HCT116 (cell line): ENCODE results near the gene STUM. TPM values are rescaled to one million over a fixed set of nuclear protein-coding genes. Genes with fewer than 3 reads are reported as not detected.

Experiments used
- ATAC-seq: fragments of 200-7000 bp; cut with Tn5 transposase; 2 replicates; pipeline ENCODE4 v1.9.1; 2020; ENCODE audit warnings: mild to moderate bottlenecking, moderate library complexity
- BruUV-seq: library from RNA; stranded (reverse); fragments of 400-500 nt; replicated peaks from 2 replicates; lab custom pipeline; 2021; lab: Mats Ljungman, UMichigan
- CTCF ChIA-PET: fragments of 300-600 bp; sonication (Branson Sonifier 250); formaldehyde crosslinking; loops from one replicate; lab custom pipeline; 2021; ENCODE audit warnings: antibody characterized with exemption; lab: Charles Lee
- POLR2A ChIA-PET: fragments of 300-600, 350-600 bp; sonication (Branson Sonifier 250); formaldehyde crosslinking; loops from one replicate; lab custom pipeline; 2021; ENCODE audit warnings: antibody characterized with exemption; lab: Charles Lee
- RAD21 ChIA-PET, 2 experiments: fragments of 300-600 bp; sonication (Branson Sonifier 250); formaldehyde crosslinking; loops; one replicate each; lab custom pipeline; 2023; ENCODE audit warnings: low total read pairs in 2 of 2; ENCODE audit not compliant: uncharacterized antibody in 2 of 2, unreplicated experiment in 2 of 2, low non-redundant PET in 1 of 2; lab: Charles Lee
- DNase-seq: peaks from one replicate; pipeline ENCODE4 v3.0.0-alpha.2; 2010; ENCODE audit warnings: low read depth, low spot score
- H2AFZ ChIP-seq: fragments of 200-600 bp; shearing (Covaris generic), sonication (generic); 2 replicates; pipeline ENCODE4 v1.6.1; 2017; ENCODE audit warnings: low read depth, mixed run types, mixed read lengths, antibody characterized with exemption, low read length; ENCODE audit not compliant: poor library complexity, severe bottlenecking
- H3K27ac ChIP-seq: 2 replicates; pipeline ENCODE4 v1.5.1; 2012; ENCODE audit warnings: low read depth, low read length
- H3K27me3 ChIP-seq: fragments of 200-600 bp; sonication (generic); 2 replicates; pipeline ENCODE4 v1.6.1; 2016; ENCODE audit warnings: mixed run types, low read length, mixed read lengths; ENCODE audit not compliant: insufficient read depth
- H3K36me3 ChIP-seq, 2 experiments: fragments of 200-500 bp in 1 of 2; fragments of 200-600 bp in 1 of 2; sonication (Bioruptor generic) in 1 of 2; sonication (generic) in 1 of 2; 2 replicates each; pipeline versions ENCODE4 v1.5.1 to v1.6.1; 2014 to 2016; ENCODE audit warnings: low read length in 2 of 2, inconsistent platforms in 1 of 2, mixed read lengths in 1 of 2, mixed run types in 1 of 2; ENCODE audit not compliant: insufficient read depth in 2 of 2, control insufficient read depth in 1 of 2
- H3K4me1 ChIP-seq, 2 experiments: fragments of 200-600 bp in 1 of 2; sonication (generic) in 1 of 2; 2 replicates each; pipeline versions ENCODE4 v1.5.1 to v1.6.1; 2012 to 2017; ENCODE audit warnings: low read length in 2 of 2, inconsistent platforms in 1 of 2, mild to moderate bottlenecking in 1 of 2, mixed read lengths in 1 of 2, mixed run types in 1 of 2, moderate library complexity in 1 of 2; ENCODE audit not compliant: insufficient read depth in 2 of 2, control insufficient read depth in 1 of 2
- H3K4me2 ChIP-seq: fragments of 200-600 bp; sonication (generic); 2 replicates; pipeline ENCODE4 v1.6.1; 2017; ENCODE audit warnings: mixed run types, low read length, mixed read lengths
- H3K4me3 ChIP-seq, 2 experiments: fragments of 200-600 bp in 1 of 2; sonication (generic) in 1 of 2; replicated peaks in 1 of 2; 2 replicates each; pipeline ENCODE4 v1.5.1; 2011 to 2016; ENCODE audit warnings: low read length in 2 of 2, control low read depth in 1 of 2, low read depth in 1 of 2, mild to moderate bottlenecking in 1 of 2, mixed read lengths in 1 of 2, mixed run types in 1 of 2
- H3K79me2 ChIP-seq: fragments of 200-600 bp; sonication (generic); 2 replicates; pipeline ENCODE4 v1.6.1; 2017; ENCODE audit warnings: mild to moderate bottlenecking, mixed run types, low read length, moderate library complexity, mixed read lengths; ENCODE audit not compliant: insufficient read depth
- H3K9ac ChIP-seq: fragments of 200-600 bp; sonication (generic); 2 replicates; pipeline ENCODE4 v1.6.1; 2016; ENCODE audit warnings: low read length, mixed read lengths
- H3K9me2 ChIP-seq: fragments of 200-600 bp; sonication (generic), shearing (Covaris generic); 2 replicates; pipeline ENCODE4 v1.6.1; 2017; ENCODE audit warnings: mixed run types, mild to moderate bottlenecking, moderate library complexity; ENCODE audit not compliant: insufficient read depth
- H3K9me3 ChIP-seq, 2 experiments: fragments of 200-500 bp in 1 of 2; fragments of 200-600 bp in 1 of 2; sonication (Bioruptor generic) in 1 of 2; sonication (generic) in 1 of 2; 2 replicates each; pipeline ENCODE4 v1.6.1; 2014 to 2017; ENCODE audit warnings: low read length in 2 of 2, mixed read lengths in 2 of 2, inconsistent platforms in 1 of 2, low read depth in 1 of 2, mild to moderate bottlenecking in 1 of 2, mixed run types in 1 of 2, moderate library complexity in 1 of 2; ENCODE audit not compliant: control insufficient read depth in 1 of 2, insufficient read depth in 1 of 2
- H4K20me1 ChIP-seq: fragments of 200-600 bp; sonication (generic), shearing (Covaris generic); 2 replicates; pipeline ENCODE4 v1.6.1; 2017; ENCODE audit warnings: mixed run types, mild to moderate bottlenecking, moderate library complexity; ENCODE audit not compliant: insufficient read depth
- CBX3 ChIP-seq: IDR thresholded peaks from 2 replicates; pipeline ENCODE4 v1.6.1; 2012; ENCODE audit warnings: low read depth
- CEBPB ChIP-seq: IDR thresholded peaks from 2 replicates; pipeline ENCODE4 v1.6.1; 2012; ENCODE audit warnings: low read depth
- CTCF ChIP-seq, 3 experiments: fragments of 200-600 bp in 1 of 3; sonication (generic) in 1 of 3; IDR thresholded peaks in 2 of 3; conservative IDR thresholded peaks in 1 of 3; 2 replicates each; pipeline ENCODE4 v1.5.1; 2012 to 2017; ENCODE audit warnings: low read depth in 2 of 3, low read length in 2 of 3, antibody characterized with exemption in 1 of 3, borderline replicate concordance in 1 of 3, control low read depth in 1 of 3, mild to moderate bottlenecking in 1 of 3, mixed read lengths in 1 of 3, mixed run types in 1 of 3, moderate library complexity in 1 of 3; ENCODE audit not compliant: insufficient read depth in 1 of 3
- ELF1 ChIP-seq: IDR thresholded peaks from 2 replicates; pipeline ENCODE4 v1.6.1; 2012; ENCODE audit warnings: low read depth, borderline replicate concordance
- EZH2 ChIP-seq: fragments of 200-600 bp; sonication (generic); IDR thresholded peaks from 2 replicates; pipeline ENCODE4 v1.6.1; 2017; ENCODE audit warnings: antibody characterized with exemption, mixed run types
- EZH2phosphoT487 ChIP-seq: fragments of 200-600 bp; IDR thresholded peaks from 2 replicates; pipeline ENCODE4 v1.6.1; 2018; ENCODE audit warnings: antibody characterized with exemption, borderline replicate concordance
- JUND ChIP-seq: IDR thresholded peaks from 2 replicates; pipeline ENCODE4 v1.6.1; 2012
- POLR2A ChIP-seq: IDR thresholded peaks from 2 replicates; pipeline ENCODE4 v1.7.0; 2011; ENCODE audit warnings: borderline replicate concordance; ENCODE audit not compliant: insufficient read depth, insufficient read length; ENCODE audit errors: extremely low read depth
- RAD21 ChIP-seq: IDR thresholded peaks from 2 replicates; pipeline ENCODE4 v1.6.1; 2012; ENCODE audit warnings: low read depth, mild to moderate bottlenecking
- YY1 ChIP-seq: IDR thresholded peaks from 2 replicates; pipeline ENCODE4 v1.6.1; 2011; ENCODE audit warnings: low read length, low read depth, moderate library complexity, mild to moderate bottlenecking; ENCODE audit not compliant: insufficient replicate concordance; ENCODE audit errors: extremely low read depth
- ZBTB33 ChIP-seq: IDR thresholded peaks from 2 replicates; pipeline ENCODE4 v1.6.1; 2011; ENCODE audit warnings: mild to moderate bottlenecking, low read length, moderate library complexity; ENCODE audit not compliant: insufficient replicate concordance; ENCODE audit errors: extremely low read depth
- ZFX ChIP-seq: fragments of 450-650 bp; IDR thresholded peaks from 2 replicates; pipeline ENCODE4 v1.6.1; 2017
- intact Hi-C: fragments of 100-400 bp; cut with micrococcal nuclease; formaldehyde crosslinking; loops from 2 replicates; pipeline ENCODE4 v1.10.0; 2022
- total RNA-seq: library from RNA; stranded (reverse); gene quantifications from one replicate; pipeline ENCODE4 v1.2.1, GENCODE V29; 2021; ENCODE audit not compliant: unreplicated experiment
- TF ChIP-seq, protein P1 (sequence below): IDR thresholded peaks from 2 replicates; pipeline ENCODE4 v1.6.1; 2012

The STUM gene
- total RNA-seq, 1 experiment from 2014 or later, result not detected

GRCh38 chr1:226645279-226645976 lies 96.9 kb downstream of the STUM start:
- no peaks in the 10 kb centered on the region for H3K36me3 ChIP-seq
- no peaks in the 10 kb centered on the region for H3K27me3 ChIP-seq
- no peak overlapping the region for H2AFZ ChIP-seq
- POLR2A ChIA-PET, result interaction anchor here (1.0 kb wide), 1 partner anchor 183 kb away, joined by 3 read pairs; no protein-coding TSS in a partner anchor
- H3K9ac ChIP-seq, result no peak overlapping the region
- no peak overlapping the region for H3K4me3 ChIP-seq
- H3K79me2 ChIP-seq, result no peaks in the 10 kb centered on the region
- no peaks in the 10 kb centered on the region for H3K9me3 ChIP-seq
- DNase-seq (no peak), ATAC-seq (no peak)
- BruUV-seq, result no TSS peak
- H3K27ac ChIP-seq, result no peak overlapping the region
- TF ChIP-seq EZH2, result no peak
- TF ChIP-seq CEBPB, result no peak
- TF ChIP-seq POLR2A, result no peak
- no peak for TF ChIP-seq ZFX
- H3K4me1 ChIP-seq, result peaks cover 21 to 38% of the 10 kb centered on the region in 2 experiments
- CTCF ChIA-PET, result no interaction called here
- RAD21 ChIA-PET, result no interaction called here
- H3K9me2 ChIP-seq, result no peaks in the 10 kb centered on the region
- intact Hi-C loops, result no loop called here
- H3K4me2 ChIP-seq, result no peak overlapping the region
- H4K20me1 ChIP-seq, result no peaks in the 10 kb centered on the region

DNA sequence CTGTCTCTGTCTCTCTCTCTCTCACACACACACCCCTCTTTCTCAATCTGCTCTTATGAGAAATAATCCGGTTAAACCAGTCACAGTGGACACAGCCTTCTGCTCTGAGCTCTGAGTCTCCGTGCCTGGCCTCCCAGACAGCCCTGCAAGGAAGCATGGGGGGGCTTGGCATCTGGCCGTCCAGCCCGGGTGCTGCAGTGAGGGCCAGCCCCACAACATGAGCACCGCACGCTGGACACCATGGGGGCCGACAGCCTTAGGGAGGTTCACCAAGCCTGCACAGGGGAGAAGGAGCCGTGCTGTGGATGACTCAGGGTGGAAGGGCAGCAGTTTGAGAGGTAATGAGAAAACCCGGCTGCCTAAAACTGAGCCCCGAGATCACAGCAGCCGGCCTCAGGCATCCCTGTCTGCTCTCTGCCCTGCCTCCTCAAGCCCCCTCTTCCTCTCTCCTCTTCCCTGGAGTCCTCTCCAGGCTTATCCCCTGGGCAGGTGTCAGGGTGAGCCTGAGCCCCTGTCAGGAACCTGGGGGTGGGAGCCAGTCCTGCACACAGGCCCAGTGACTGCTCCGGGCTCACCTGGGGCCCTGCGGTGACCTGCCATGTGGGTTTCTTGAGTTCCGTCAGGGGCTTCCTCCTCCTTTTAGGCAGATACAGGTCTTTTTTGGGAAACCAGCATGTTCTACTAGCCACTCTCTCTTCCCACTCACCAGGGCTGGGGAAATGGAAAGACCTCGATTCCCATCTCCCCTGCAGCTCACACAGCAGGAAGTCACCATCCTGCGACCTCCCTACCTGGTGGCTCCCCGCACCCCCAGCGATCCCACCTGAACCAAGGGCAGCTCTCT lies 97.7 kb downstream of the STUM start:
- DNase-seq (no peak), ATAC-seq (no peak)
- no peak overlapping the region for H3K4me3 ChIP-seq
- H3K36me3 ChIP-seq, result no peaks in the 10 kb centered on the region
- no peaks in the 10 kb centered on the region for H3K27me3 ChIP-seq
- H3K27ac ChIP-seq, result no peak overlapping the region
- CTCF ChIA-PET, result no interaction called here
- no peaks in the 10 kb centered on the region for H4K20me1 ChIP-seq
- no peak overlapping the region for H3K9ac ChIP-seq
- RAD21 ChIA-PET, result no interaction called here
- peaks cover 21 to 38% of the 10 kb centered on the region in 2 experiments for H3K4me1 ChIP-seq
- POLR2A ChIA-PET, result no interaction called here
- no TSS peak for BruUV-seq
- H2AFZ ChIP-seq, result no peak overlapping the region
- no peaks in the 10 kb centered on the region for H3K9me2 ChIP-seq
- TF ChIP-seq ZFX (no peak), RAD21 (no peak), ZBTB33 (no peak), ELF1 (no peak), CBX3 (no peak), EZH2phosphoT487 (no peak), POLR2A (no peak), CTCF (IDR thresholded peaks at IDR 0.05 in 2 of 3, conservative IDR thresholded peaks at IDR 0.05 in 1 of 3; ENCODE audit: borderline replicate concordance in 1 of 3, insufficient read depth in 1 of 3, low read depth in 2 of 3, low read length in 2 of 3) (no peak), JUND (no peak), YY1 (no peak)
- TF ChIP-seq, protein P1, sequence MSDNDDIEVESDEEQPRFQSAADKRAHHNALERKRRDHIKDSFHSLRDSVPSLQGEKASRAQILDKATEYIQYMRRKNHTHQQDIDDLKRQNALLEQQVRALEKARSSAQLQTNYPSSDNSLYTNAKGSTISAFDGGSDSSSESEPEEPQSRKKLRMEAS, result no peak
- intact Hi-C loops, result no loop called here
- H3K4me2 ChIP-seq, result no peak overlapping the region
- H3K9me3 ChIP-seq, result no peaks in the 10 kb centered on the region
- no peaks in the 10 kb centered on the region for H3K79me2 ChIP-seq
